GM21737 (cell line): Measurements from ENCODE around the gene TBC1D4.
"Not testable (repeated sequence)": the region's sequence is repeated elsewhere in the genome, so short reads cannot be mapped to it uniquely, and the experiment has no call there.

Source experiments
- ATAC-seq: cut with Tn5 transposase; IDR thresholded peaks from one replicate; pipeline ENCODE4 v1.9.1; 2021; ENCODE audit warnings: mild to moderate bottlenecking, moderate library complexity; ENCODE audit not compliant: unreplicated experiment

Gene TBC1D4

DNA sequence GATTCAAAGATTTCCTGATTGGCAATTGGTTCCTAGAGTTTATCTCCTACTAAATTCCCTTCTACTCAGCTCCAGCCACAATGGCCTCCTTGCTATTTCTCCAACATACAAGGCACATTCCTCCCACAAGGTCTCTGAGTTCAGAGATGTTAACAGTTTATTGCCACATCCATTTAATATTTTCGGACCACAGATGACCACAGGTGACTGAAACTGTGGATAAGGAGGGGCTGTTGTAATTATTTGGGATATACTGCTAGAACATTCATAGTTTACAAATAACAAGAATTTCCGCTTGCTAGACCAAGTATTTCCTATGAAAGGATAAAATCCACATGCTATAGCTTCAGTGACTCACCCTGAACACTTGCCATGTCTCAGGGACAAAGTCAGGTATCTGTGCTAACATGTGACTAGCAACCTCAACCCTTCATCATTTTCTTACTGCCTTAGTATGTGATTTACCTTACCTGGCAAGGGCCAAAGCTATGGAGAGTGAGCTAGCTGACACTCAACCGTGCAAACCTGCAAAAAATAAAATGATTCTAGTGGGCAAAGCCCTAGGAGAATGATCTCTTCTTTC, 117.7 kb downstream of the TBC1D4 start:
- ATAC-seq, result no peak

DNA sequence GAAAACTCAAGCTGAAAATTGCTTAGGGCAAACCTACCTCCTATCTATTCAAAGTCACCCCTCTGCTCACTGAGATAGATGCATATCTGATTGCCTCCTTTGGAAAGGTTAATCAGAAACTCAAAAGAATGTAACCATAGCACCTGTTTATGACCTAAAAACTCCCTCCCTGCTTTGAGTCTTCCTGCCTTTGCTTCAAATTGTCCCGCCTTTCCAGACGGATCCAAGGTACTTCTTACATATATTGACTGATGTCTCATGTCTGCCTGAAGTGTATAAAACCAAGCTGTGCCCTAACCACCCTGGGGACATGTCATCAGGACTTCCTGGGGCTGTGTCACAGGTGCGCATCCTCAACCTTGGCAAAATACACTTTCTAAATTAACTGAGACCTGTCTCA, 118.6 kb downstream of the TBC1D4 start:
- no peak for ATAC-seq

DNA sequence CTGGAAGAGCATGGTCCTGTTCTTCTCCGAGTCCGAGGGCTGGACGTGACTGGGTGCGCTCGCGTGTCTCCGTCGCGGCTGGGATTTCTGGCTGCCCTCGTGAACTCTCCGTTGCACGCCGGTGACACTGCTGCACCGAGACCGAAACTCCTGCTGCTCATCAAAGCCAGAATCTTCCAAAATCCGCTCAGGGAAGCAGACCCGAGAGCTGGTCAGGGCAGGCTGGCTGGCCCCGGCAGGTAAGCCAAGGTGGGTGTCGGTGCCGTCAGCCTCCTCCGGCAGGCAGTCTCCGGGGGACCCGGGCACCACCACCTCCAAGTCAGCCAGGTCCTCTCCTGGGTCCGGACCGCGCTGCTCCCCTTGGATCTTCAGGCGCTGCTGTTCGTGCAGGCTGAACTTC, 119.9 kb downstream of the TBC1D4 start:
- no peak for ATAC-seq

DNA sequence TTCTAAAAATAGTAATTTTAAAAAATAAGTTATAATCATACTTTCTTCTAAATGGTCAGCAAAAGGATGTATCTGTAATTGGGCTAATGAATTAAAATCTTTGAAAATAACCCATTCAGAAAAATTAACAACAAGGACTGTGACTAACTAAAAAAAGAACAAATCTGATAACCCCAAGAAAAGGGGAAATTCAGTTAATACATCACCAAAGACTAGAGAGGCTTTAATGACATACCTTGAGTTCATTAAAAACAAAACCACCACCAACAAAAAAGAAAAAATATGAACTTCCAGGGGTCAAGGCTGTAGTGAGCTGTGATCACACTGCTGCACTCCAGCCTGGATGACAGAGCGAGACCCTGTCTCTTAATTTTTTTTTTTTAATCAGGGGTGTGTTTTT, 121.8 kb downstream of the TBC1D4 start:
- no peak for ATAC-seq

DNA sequence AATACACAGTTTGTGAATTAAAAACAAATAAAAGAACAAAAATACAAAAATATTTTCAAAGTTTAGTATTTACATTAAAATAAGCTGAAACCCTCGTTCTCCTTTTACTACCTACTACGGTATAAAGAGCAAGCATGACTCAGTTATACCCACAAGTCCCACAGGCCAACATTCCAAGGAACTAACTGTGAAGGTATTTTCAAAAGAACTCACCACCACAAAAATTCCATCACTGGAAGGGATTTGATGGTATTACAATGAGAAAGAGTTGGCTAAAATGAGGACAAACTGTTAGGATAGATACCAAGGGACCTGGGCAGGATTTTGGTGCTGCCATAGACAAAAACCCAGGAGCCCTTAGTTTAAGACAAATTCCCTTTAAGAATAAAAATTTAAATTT, 122.7 kb downstream of the TBC1D4 start:
- no peak for ATAC-seq

DNA sequence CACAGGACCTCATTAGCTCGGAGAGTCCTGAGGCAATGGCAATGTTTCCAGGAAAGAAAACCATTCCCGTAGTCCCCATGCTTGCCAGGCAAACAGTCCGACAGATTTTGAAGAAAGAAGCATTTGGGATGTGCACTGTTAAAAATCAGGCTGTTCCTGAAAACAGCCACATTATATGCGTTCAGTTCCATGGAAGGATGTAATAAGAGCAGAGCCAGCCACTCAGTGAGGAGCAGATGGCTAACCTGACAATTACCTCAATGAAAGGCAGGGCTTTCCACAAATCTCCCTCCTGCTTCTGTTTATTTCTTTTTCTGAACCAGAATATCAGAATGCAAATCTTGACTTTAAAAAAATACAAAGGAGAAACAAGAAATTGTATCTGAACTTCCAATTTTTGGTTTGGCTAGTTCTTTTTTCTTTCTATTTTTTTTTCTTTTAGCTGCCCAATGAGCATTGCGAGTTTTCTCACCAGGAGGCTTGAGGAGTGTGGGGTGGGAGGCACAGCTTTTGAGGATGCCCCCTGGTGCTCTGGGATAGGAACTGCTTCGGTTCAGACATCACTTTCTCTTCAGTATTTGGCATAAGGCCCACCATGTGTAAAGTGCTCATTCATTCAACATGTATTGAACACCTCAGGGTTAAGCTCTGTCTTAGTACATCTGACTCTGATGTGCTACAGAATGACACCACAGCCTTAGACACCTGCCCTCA, 124.2 kb downstream of the TBC1D4 start:
- peak; percentile 86 for ATAC-seq

DNA sequence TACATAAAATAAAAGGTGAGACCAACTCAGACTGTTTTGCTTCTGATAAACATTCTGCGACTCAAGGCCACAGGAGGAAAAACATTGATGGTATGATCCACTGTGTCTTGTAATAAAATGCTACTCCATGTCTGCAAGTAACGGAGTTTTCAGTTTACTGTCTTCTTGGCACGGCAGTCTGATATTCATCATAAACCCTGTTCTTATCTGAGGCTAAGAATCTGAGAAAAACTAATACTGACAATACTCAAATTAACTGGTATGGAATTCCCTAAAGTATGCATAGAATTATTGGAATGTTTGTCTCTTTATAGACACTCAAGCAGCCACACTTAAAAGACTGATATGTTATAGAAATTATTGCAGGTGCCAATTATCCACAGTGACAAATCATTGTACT, 125.5 kb downstream of the TBC1D4 start:
- ATAC-seq, result no peak

DNA sequence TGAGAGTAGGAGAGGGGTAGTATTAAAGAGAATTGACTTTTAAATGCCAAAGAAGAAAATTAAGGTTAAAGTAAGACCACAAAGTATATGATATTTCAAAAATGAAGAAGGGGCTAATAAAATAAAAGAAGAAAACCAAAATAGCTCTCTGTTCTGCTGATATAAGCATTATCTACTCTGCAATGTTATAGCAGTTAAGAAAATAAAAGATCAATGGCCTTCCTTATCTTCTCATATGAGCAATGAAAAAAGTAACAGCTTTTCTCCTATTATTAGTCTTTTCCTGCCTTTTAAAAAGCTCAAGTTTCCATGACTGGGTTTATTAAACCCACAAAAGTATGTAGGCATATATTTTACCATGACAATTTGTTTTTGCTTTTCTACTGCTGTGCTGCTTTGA, 126.4 kb downstream of the TBC1D4 start:
- ATAC-seq, result no peak

DNA sequence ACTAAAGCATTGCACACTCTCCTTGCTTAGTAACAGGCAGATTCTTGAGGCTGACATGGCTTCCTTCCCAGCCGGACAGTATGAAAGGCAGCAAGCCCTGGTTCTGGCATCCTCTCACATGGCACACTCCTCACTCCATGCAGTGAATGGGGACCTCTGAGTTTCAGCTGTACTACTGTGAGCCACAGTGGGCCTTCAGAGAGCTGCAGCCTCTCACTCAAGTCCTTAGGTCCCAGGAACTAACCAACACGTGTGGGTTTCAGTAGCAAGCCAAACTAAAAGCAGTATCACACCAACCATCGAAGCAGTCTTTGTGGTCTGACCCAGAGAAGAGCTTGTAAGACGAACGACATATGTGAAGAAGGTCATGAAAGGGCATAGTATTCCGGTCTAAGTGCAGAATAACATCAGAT, 128.2 kb downstream of the TBC1D4 start:
- no peak for ATAC-seq

DNA sequence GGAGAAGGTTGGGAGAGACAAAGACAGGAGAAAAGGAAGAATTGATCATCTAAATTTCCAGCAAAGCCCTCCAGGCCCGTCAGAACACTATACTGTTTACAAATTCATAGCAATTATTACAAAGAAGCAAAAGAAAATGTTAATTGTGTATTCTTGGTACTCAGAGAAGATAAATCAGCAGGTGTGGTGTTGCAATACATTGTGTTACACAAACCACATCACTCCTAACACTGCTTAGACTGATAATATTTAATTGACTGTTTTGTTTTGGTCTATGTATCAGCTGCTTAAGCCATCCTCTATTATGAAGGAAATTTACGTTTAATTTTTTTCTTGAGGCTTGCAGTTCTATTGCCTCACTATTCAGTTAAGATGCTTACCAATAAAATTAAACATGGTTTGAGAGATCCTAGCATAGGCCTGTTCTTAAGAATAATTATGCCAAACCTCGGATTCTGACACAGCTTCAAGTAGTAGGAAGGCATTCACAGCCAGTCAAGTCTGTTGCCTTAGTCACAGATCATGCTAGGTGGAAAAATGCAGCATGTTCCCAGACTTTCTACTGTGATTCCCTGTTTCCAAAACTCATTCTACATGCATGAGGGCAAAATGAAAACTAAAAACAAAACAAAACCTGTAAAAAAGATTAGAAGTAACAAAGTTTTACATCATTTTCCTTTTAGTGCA, 129.2 kb downstream of the TBC1D4 start:
- no peak for ATAC-seq

DNA sequence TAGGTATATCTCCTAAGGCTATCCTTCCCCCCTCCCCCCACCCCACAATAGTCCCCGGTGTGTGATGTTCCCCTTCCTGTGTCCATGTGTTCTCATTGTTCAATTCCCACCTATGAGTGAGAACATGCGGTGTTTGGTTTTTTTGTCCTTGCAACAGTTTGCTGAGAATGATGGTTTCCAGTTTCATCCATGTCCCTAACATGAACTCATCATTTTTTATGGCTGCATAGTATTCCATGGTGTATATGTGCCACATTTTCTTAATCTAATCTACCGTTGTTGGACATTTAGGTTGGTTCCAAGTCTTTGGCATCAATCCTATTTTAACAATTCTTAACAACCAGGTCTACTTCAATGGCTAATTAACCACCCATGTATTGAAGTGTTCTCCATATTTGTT, 130.4 kb downstream of the TBC1D4 start:
- ATAC-seq, result not testable (repeated sequence)

DNA sequence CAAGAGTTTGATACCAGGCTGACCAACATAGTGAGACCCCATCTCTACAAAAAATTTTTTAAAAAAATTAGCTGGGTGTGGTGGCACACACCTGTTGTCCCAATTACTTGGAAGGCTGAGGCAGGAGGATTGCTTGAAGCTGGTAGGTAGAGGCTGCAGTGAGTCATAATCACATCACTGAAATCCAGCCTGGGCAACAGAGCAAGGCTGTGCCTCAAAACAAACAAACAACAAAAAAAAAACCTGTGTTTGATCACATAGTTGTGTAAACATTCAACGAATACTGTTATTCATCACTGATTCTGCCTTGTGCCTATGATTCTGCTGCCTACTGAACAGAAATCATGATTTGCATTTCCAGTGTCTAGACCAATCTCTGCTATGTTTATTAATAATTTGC, 134.0 kb downstream of the TBC1D4 start:
- ATAC-seq, result no peak

DNA sequence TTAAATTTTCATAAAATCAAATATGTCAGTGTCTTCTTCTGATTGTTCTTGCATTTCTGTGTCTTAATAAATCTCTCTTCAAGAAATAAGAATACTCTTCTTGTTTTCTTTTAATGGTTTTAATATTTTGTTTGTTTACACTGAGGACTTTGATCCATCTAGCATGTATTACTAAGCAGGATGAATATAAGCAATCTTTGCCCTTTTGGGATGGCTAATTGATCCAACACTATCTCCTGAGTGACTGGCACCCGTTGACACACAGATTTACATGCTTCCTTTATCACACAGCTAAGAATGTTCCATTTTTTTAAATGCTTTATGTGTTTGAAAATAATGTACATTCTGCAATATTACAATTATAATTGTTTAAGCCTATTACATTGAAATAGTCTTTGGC, 134.5 kb downstream of the TBC1D4 start:
- no peak for ATAC-seq

DNA sequence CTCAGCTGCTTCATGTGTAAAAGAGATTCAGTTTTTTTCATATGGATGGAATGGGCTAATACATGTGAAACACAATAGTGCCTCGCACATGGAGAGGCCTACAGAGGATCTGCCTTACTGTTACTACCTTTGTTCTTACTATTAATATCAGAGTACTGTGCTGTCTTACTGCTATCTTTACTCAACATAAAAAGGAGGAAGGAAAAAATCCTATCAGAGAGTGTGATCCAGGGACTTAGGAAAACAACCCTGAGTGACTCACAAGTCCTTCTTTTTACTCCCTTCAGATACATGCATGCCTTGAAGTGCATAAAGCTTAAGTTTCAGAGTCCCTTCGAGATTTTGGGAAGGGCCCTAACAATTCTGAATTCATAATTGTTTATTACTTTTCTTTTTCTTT, 136.8 kb downstream of the TBC1D4 start:
- no peak for ATAC-seq

DNA sequence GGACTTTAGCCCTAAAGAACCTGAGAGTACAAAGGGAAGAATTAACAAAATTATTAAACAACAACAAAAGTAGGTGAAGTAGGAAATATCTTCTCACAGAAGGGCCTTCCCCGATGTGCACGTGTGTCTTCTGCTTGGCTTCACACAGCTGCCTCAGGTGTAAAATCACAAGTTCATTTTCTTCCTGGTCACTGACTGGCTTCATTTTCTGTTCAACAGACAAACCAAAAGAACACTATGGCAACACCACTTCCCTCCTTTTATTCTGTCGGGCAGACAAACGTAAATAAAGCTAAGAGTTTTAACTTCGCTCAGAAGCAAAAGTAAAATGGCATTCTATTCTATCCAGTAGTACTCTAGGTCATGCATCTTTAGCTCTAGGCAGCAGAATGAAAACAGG, 140.9 kb downstream of the TBC1D4 start:
- peak; percentile 97 for ATAC-seq

DNA sequence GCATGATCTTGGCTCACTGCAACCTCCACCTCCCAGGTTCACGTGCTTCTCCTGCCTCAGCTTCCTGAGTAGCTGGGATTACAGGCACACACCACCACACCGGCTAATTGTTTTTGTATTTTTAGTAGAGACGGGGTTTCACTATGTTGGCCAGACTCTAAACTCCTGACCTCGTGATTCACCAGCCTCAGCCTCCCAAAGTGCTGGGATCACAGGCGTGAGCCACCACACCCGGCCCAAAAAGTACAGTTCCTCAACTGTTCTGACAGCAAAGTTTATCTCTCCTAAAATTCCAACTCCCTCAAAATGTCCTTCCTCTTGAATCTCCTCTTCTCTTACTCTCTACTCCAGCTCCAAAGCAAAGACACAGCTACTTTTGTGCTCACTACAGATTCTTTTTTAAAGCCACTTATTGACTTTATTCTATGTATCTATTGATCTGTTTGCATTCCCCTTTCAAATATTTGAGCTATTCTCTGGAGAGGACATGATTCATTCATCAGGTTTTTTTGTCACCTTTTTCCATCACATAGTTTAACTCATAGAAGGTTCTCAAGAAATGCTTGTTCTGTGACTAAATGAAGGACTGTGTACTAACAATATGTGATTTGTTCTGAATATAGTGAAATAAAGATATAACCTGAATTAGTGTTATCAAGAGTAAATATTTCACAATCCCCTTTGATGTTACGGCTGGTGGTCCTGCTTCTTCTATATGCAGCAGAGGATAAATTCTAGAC, 142.2 kb downstream of the TBC1D4 start:
- no peak for ATAC-seq

DNA sequence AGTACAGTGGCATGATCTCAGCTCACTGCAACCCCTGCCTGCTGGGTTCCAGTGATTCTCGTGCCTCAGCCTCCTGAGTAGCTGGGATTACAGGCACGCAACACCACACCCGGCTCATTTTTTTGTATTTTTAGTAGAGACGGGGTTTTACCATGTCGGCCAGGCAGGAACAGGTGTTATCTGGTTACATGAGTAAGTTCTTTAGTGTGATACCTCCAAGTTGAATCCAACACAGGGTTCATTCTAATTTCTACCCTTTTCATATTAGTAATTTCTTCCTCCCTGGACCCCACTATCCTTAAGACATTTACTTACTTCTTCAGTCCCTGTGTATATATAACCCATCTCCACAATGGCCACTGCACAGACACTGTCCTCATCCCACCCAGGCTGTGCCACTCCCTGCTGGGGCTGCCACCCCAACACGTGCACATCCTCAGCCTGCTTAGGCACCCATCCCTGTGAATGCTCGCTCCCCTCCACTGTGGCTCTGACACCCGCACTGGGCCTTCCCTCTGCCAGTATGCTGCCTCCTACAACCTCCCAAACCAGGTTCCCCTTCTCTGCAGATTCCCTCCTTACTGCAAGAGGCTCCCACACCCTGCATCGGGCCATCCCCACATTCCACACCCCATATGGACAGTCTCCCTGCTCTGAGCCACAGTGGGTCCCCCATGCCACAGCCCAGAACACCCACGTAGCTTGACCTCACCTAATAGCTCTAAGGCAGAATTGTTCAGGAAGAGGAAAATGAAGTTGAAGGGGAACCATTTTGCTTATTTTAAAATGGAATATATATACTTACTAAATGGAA, 147.1 kb downstream of the TBC1D4 start:
- ATAC-seq, result no peak

DNA sequence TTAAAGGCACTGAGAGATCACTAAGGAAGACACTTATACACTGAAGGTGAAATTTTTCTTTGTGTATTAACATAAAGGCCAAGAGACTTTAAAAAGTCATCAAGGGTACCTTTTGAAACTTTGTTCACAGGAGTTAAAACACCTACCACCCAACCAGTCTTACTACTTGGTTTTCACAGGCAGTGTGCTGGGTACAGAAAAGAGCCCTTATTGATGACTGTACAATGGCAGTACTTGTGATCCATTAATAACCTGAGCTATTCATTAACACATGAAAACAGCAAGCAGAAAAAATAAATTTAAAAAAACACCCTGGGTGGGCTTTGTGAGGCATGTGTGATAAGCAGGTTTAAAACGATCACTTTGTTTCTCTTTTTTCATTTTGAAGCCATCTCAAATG, 148.9 kb downstream of the TBC1D4 start:
- no peak for ATAC-seq

DNA sequence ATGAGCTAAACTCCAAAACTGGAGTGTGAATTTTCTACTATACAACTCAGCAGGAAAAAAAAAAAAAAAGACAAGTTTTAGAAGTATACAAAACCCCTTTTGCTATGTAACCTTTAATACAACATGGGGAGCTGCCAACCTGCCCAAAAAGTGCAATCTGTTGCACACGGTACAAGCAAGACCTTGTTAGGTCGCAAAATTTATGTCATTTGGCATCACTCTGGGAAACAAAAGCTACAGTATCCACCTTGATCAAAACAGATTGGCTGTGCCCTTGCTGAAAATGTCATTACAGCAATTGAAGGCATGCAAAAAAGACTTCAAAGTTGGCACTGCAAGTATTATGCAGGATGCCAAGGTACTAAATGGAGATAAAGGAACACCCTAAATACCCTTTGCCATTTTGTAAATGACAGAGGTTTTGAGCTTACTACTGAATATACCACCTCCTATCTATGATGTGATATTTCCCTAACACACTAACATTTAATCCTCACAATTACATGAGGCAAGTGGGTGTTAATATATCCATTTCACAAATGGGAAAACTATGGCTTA, 150.1 kb downstream of the TBC1D4 start:
- no peak for ATAC-seq

DNA sequence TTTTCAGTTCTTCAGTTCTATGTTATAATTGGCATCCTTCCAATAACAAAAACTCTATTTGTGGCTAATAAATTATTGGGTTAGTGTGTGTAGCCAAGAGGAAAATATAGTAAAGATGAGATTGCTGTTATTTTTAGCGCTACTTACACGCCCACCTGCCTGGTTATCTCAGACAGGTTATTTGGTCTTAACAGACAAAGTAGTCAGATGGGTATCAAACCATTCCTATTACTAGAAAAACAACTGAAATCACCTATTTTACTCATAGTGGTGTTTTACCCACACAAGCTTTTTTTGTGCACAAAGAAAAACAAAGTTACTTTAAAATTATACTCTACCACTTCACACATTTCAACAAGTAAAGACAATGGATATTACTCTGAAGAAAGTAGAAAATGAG, 151.2 kb downstream of the TBC1D4 start:
- ATAC-seq, result no peak

DNA sequence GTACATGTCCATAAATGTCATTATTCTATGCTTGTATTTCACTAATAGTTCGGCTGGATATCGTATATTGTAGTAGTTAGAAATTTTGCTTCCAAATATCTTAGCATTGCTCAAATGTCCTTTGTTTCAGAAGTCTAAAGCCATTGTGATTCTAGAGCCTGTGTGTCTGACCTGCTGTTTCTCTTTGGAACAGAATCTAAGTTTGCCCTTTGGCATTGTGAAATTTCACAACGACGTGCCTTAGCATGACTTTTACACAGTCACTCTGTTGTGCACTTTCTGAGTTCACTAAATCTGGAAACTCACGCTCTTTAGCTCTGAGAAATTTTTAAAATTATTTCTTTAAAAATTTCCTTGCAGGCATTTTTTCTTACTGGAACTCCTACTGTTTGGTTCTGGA, 152.2 kb downstream of the TBC1D4 start:
- ATAC-seq, result no peak
